Melanocyte of skin (primary cell): ENCODE measurements around the gene SLC13A5. TPM values are rescaled to one million over a fixed set of nuclear protein-coding genes. Genes with fewer than 3 reads are reported as not detected.

Experiments
- small RNA-seq, 2 donors: library from RNA; depleted of rRNA; stranded (forward); fragments of <200 nt; gene quantifications; one replicate each; pipeline ENCODE3, GENCODE V24; 2012
- total RNA-seq, 2 donors: library from RNA; depleted of rRNA; stranded (reverse); fragments of >200 nt; gene quantifications; 2 replicates each; pipeline ENCODE4 v1.2.3, GENCODE V29; 2012

Gene SLC13A5
- not detected for total RNA-seq

DNA sequence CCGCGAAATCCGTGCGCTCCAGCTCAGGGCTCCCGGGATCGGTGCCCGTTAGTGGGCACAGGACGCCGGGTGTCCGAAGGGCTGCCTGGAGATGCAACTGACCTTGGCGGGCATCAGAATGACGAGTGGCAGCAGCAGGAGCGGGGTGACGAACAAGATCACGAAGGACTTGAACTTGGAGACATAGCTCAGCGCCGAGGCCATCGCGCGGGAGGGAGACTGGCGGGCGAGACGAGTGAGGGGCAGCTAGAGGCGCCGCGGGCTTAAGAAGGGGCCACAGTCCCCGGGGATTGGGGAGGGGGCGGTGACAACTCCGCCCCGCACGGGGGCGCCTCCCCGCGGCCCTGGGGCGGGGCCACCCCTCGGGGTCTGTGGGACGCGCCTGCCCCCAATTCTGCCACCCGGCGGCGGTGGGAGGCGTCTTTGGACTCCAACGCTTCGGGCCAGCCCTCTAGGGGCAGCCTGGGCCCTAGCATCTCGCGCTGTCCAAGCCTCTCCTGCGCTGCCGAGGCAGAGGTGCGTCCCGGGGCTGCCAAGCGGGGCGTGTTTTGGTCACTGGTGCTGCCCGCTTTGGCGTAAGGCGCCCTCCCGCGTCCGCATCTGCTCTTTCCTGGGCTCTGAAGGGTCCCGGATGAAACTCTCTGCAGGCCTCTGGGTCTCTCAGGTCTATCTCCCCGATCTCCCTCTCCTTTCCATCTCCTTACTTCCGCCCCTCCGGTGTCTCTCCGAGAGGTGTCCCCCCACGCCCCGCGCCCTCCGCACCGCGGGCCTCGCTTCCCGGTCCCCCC is at the start of gene SLC13A5:
SLC13A5 (minus strand) TSS at position 240 of the 788 bp plus-strand sequence; CDS start at position 204, 36 bp downstream.

GRCh38 chr17:6755731-6756184 is 42.6 kb upstream of the SLC13A5 start, which contains the start of gene XAF1:
XAF1 (plus strand) TSS chr17:6756046; CDS start chr17:6756079, 33 bp downstream.

DNA sequence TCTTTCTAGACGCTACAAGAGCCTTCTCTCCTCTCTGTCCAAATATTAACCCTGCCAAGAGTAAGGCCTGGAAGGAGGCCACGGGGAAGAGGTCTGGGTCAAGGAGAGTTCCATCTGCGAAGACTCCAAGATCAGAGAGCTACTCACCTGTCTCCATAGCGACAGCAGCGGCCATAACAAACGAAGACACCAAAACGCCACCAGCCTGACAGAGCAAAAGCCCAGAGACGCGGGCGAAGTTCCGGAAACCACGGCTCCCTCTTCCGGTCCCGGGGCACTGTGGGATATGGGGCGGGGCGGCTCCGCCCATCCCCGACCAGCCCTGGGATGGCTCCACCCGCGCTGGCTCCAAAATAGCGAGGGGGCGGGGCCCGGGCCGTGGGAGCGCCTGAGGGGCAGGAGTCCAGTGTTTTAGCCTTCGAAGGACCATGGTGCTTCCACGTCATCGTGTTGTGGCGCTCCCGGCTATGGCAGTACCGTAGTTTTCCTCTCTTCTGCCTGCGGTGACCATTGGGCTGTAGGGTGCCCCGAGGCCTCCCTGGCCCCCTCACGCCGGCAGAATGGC is 61.7 kb downstream of the SLC13A5 start, which contains the start of the genes C17orf100 and MED31:
C17orf100 (plus strand) TSS at position 409 of the 565 bp plus-strand sequence; CDS start at position 561, 152 bp downstream.
MED31 (minus strand) TSS at position 252 of the 565 bp plus-strand sequence; CDS start at position 175, 77 bp downstream.

DNA sequence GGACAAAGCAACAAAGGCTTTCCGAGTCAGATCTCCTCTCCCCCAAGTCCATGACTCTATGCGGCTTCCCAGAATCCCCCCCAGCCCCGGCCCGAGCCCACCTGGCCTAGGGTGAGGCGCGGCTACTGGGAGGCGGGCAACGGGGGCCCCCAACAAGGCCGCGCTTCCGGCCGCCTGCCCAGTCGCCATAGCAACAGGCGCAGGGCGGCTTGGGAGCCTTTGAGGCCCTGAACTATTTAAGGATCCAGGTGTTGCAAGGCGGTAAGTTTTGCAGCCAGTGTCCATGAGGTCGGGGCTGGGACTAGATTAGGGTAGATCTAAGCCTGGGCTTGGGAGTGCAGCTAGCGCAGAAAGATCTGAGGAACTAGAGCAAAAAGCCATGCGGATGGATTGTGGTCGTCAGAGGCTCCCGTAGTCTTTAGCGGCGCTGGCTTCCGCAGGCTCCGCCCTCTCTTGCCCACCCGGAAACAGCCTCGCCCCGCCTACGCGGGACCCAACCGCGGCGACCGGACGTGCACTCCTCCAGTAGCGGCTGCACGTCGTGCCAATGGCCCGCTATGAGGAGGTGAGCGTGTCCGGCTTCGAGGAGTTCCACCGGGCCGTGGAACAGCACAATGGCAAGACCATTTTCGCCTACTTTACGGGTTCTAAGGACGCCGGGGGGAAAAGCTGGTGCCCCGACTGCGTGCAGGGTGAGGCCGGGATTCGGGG is 72.5 kb downstream of the SLC13A5 start, which contains the start of the genes KIAA0753 and TXNDC17:
KIAA0753 (minus strand) TSS at position 176 of the 711 bp plus-strand sequence. CDS start 5,608 bp downstream, outside the sequence.
TXNDC17 (plus strand) TSS at position 525 of the 711 bp plus-strand sequence; CDS start at position 548, 23 bp downstream.

Small RNA genes lying within 50 kb of the gene (small RNA-seq; reads per million reads assigned to genes)
- 0 reads per million in 2 donors for gene AC004706.2
- gene MIR4520-1: 0 to 0.26 reads per million in 2 donors

Other genes with a start within 250 kb of the SLC13A5 start
- gene PITPNM3, start 156.8 kb downstream of the SLC13A5 start, total RNA-seq: under 1 TPM; 0.33 to 0.69 TPM
- 10 to 100 TPM; 14.1 to 22.0 TPM for gene KIAA0753, start 72.7 kb downstream of the SLC13A5 start, total RNA-seq
- 100 to 1,000 TPM in 1 of 2 donors, 10 to 100 TPM in 1; 95.0 to 104 TPM for gene TXNDC17, start 72.3 kb downstream of the SLC13A5 start, total RNA-seq
- gene MED31, start 61.8 kb downstream of the SLC13A5 start, total RNA-seq: 10 to 100 TPM; 10.3 to 13.3 TPM
- gene C17orf100, start 61.6 kb downstream of the SLC13A5 start, total RNA-seq: under 1 TPM; under 0.01 to 0.33 TPM
- 100 to 1,000 TPM; 215 to 239 TPM for gene XAF1, start 42.7 kb upstream of the SLC13A5 start, total RNA-seq
- 1 to 10 TPM in 1 of 2 donors, under 1 TPM in 1; 1.00 to 1.0 TPM for gene FBXO39, start 62.8 kb upstream of the SLC13A5 start, total RNA-seq
- not detected for gene TEKT1, start 118.4 kb upstream of the SLC13A5 start, total RNA-seq